Measurements from ENCODE around the gene AMELX.

The AMELX gene

GRCh38 chrX:11293113-11293512, at the start of gene AMELX:
Gene AMELX, plus strand, starts transcription at chrX:11293413. Its CDS starts 1,376 bp downstream, at chrX:11294789.
- TF ChIP-seq CTCF (conservative IDR thresholded peaks at IDR 0.05; ENCODE audit: low read depth, low read length) = no peak
- DNase-seq (ENCODE audit: low read depth) = no peak
- H3K4me3 ChIP-seq (ENCODE audit: low read length) = no peak within 1 kb of the TSS

- H3K4me3 ChIP-seq (ENCODE audit: low read length) = no peak overlapping the region
- DNase-seq (ENCODE audit: low read depth) = no peak
- no peak for TF ChIP-seq CTCF (conservative IDR thresholded peaks at IDR 0.05; ENCODE audit: low read depth, low read length)
Observed at GRCh38 chrX:11244636-11245035, 48.6 kb upstream of the AMELX start.

GRCh38 chrX:11254417-11255109, 38.6 kb upstream of the AMELX start:
- no peak for TF ChIP-seq CTCF (conservative IDR thresholded peaks at IDR 0.05; ENCODE audit: low read depth, low read length)
- no peak for DNase-seq (ENCODE audit: low read depth)
- H3K4me3 ChIP-seq (ENCODE audit: low read length) = no peak overlapping the region

GRCh38 chrX:11257290-11257689, 35.9 kb upstream of the AMELX start:
- TF ChIP-seq CTCF (conservative IDR thresholded peaks at IDR 0.05; ENCODE audit: low read depth, low read length) = no peak
- no peak for DNase-seq (ENCODE audit: low read depth)

GRCh38 chrX:11257711-11258110, 35.5 kb upstream of the AMELX start:
- no peak for TF ChIP-seq CTCF (conservative IDR thresholded peaks at IDR 0.05; ENCODE audit: low read depth, low read length)
- no peak overlapping the region for H3K4me3 ChIP-seq (ENCODE audit: low read length)
- DNase-seq (ENCODE audit: low read depth) = no peak

More at GRCh38 chrX:11257290-11257689, 35.9 kb upstream of the AMELX start:
- H3K4me3 ChIP-seq (ENCODE audit: low read length) = no peak overlapping the region

GRCh38 chrX:11259437-11259836, 33.8 kb upstream of the AMELX start:
- DNase-seq (ENCODE audit: low read depth) = no peak
- no peak overlapping the region for H3K4me3 ChIP-seq (ENCODE audit: low read length)
- no peak for TF ChIP-seq CTCF (conservative IDR thresholded peaks at IDR 0.05; ENCODE audit: low read depth, low read length)

GRCh38 chrX:11261260-11261659, 32.0 kb upstream of the AMELX start:
- H3K4me3 ChIP-seq (ENCODE audit: low read length) = no peak overlapping the region
- TF ChIP-seq CTCF (conservative IDR thresholded peaks at IDR 0.05; ENCODE audit: low read depth, low read length) = no peak
- DNase-seq (ENCODE audit: low read depth) = no peak
